Loucy (cell line): ENCODE measurements around the gene PARVB.

Experiments used
- H2AFZ ChIP-seq: fragments of 200-600 bp; sonication (generic); 2 replicates; pipeline ENCODE4 v1.6.0; 2016; ENCODE audit warnings: antibody characterized with exemption, mild to moderate bottlenecking, low read length, moderate library complexity
- H3F3A ChIP-seq: fragments of 200-600 bp; 2 replicates; pipeline ENCODE4 v1.6.0; 2016; ENCODE audit warnings: antibody characterized with exemption, low read depth, mild to moderate bottlenecking
- H3K27me3 ChIP-seq: fragments of 200-600 bp; sonication (generic); 2 replicates; pipeline ENCODE4 v1.6.1; 2014; ENCODE audit warnings: low read length, mild to moderate bottlenecking; ENCODE audit not compliant: insufficient read depth, poor library complexity, severe bottlenecking
- H3K36me3 ChIP-seq: fragments of 200-600 bp; sonication (generic); 2 replicates; pipeline ENCODE4 v1.6.1; 2016; ENCODE audit warnings: low read length; ENCODE audit not compliant: insufficient read depth
- H3K4me1 ChIP-seq: fragments of 200-600 bp; sonication (generic); 2 replicates; pipeline ENCODE4 v1.5.1; 2014; ENCODE audit warnings: low read length, mild to moderate bottlenecking; ENCODE audit not compliant: insufficient read depth, poor library complexity, severe bottlenecking
- H3K4me2 ChIP-seq: fragments of 200-600 bp; sonication (generic); 2 replicates; pipeline ENCODE4 v1.6.0; 2014; ENCODE audit warnings: antibody characterized with exemption, low read length, low read depth, mild to moderate bottlenecking; ENCODE audit not compliant: poor library complexity, severe bottlenecking
- H3K4me3 ChIP-seq: fragments of 200-600 bp; sonication (generic); 2 replicates; pipeline ENCODE4 v1.5.1; 2014; ENCODE audit warnings: low read length, mild to moderate bottlenecking, mixed read lengths; ENCODE audit not compliant: poor library complexity, severe bottlenecking
- H3K79me2 ChIP-seq: fragments of 200-600 bp; sonication (generic); 2 replicates; pipeline ENCODE4 v1.6.1; 2014; ENCODE audit warnings: low read length; ENCODE audit not compliant: insufficient read depth
- H3K9ac ChIP-seq: fragments of 200-600 bp; sonication (generic); 2 replicates; pipeline ENCODE4 v1.6.0; 2014; ENCODE audit warnings: mild to moderate bottlenecking, low read depth, low read length, moderate library complexity; ENCODE audit not compliant: poor library complexity, severe bottlenecking
- H3K9me2 ChIP-seq: fragments of 200-600 bp; sonication (generic); replicated peaks from 2 replicates; pipeline ENCODE4 v1.6.1; 2016; ENCODE audit warnings: low read depth, low read length, mixed read lengths
- H3K9me3 ChIP-seq: fragments of 200-600 bp; sonication (generic); 2 replicates; pipeline ENCODE4 v1.6.1; 2014; ENCODE audit warnings: mild to moderate bottlenecking, antibody characterized with exemption, low read length, low read depth; ENCODE audit not compliant: insufficient read depth
- H4K20me1 ChIP-seq: fragments of 200-600 bp; sonication (generic); 2 replicates; pipeline ENCODE4 v1.6.0; 2014; ENCODE audit warnings: antibody characterized with exemption, low read length, mild to moderate bottlenecking; ENCODE audit not compliant: insufficient read depth, poor library complexity, severe bottlenecking
- EZH2phosphoT487 ChIP-seq: fragments of 200-600 bp; IDR thresholded peaks from 2 replicates; pipeline ENCODE4 v1.6.1; 2018; ENCODE audit warnings: antibody characterized with exemption, mild to moderate bottlenecking, moderate library complexity, borderline replicate concordance
- TF ChIP-seq, protein P1 (sequence below): fragments of 200-600 bp; sonication (generic); conservative IDR thresholded peaks from 2 replicates; pipeline ENCODE4 v1.5.1; 2014; ENCODE audit warnings: mild to moderate bottlenecking, antibody characterized with exemption, low read length

The PARVB gene

DNA sequence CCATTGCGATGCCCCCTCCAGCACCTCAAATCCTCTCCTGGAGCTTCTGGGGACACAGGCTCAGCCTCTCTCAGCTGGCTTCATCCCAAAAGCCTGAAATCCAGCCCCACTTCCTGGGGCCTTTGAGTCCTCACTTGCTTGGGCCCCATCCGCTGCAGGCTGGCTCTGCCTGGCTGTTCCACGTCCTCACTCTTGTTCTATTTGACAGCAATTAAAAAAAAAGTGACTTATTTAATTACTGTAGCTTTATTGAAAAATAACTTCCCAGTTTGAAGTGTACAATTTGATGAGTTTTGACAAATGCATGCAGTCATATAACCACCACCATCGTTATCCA, 183.8 kb downstream of the PARVB start:
- Histone ChIP-seq H3K27me3 (no peaks in the 10 kb centered on the region), H3K4me2 (no peak overlapping the region)

DNA sequence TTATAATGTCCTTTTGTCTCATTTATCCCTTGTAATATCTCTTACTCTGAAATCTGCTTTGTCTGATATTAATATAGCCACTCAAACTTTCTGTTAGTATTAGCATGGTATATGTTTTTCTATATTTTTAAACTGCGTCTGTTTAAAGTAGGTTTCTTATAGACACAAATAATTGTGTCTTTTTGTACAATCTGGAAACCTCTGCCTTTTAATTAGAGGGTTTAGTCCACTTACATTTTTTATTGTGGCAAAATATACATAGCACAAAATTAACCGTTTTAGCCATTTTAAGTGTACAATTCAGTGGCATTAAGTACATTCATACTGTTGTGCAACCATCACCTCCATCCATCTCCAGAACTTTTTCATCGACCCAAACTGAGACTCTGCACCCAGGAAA, 185.2 kb downstream of the PARVB start:
- H3K27me3 ChIP-seq = no peaks in the 10 kb centered on the region
- no peak overlapping the region for H3K4me2 ChIP-seq
- H2AFZ ChIP-seq = no peak overlapping the region
- no peak overlapping the region for H3K9ac ChIP-seq
- TF ChIP-seq, protein P1, sequence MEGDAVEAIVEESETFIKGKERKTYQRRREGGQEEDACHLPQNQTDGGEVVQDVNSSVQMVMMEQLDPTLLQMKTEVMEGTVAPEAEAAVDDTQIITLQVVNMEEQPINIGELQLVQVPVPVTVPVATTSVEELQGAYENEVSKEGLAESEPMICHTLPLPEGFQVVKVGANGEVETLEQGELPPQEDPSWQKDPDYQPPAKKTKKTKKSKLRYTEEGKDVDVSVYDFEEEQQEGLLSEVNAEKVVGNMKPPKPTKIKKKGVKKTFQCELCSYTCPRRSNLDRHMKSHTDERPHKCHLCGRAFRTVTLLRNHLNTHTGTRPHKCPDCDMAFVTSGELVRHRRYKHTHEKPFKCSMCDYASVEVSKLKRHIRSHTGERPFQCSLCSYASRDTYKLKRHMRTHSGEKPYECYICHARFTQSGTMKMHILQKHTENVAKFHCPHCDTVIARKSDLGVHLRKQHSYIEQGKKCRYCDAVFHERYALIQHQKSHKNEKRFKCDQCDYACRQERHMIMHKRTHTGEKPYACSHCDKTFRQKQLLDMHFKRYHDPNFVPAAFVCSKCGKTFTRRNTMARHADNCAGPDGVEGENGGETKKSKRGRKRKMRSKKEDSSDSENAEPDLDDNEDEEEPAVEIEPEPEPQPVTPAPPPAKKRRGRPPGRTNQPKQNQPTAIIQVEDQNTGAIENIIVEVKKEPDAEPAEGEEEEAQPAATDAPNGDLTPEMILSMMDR = no peak
- TF ChIP-seq EZH2phosphoT487 = no peak
- H4K20me1 ChIP-seq = no peaks in the 10 kb centered on the region
- no peaks in the 10 kb centered on the region for H3K9me2 ChIP-seq
- peaks cover 3% of the 10 kb centered on the region for H3K4me1 ChIP-seq
- H3K9me3 ChIP-seq = peaks cover 10% of the 10 kb centered on the region; the same call in 1 of the 2 replicates
- no peaks in the 10 kb centered on the region for H3K79me2 ChIP-seq
- H3K4me3 ChIP-seq = no peak overlapping the region
- no peaks in the 10 kb centered on the region; the same call in 1 of the 2 replicates for H3F3A ChIP-seq
- peaks cover 3% of the 10 kb centered on the region; the same call in 1 of the 2 replicates for H3K36me3 ChIP-seq

More for the DNA sequence above, 183.8 kb downstream of the PARVB start:
- Histone ChIP-seq H4K20me1 (no peaks in the 10 kb centered on the region), H3K4me1 (peaks cover 3% of the 10 kb centered on the region), H3K9me2 (no peaks in the 10 kb centered on the region), H3K36me3 (peaks cover 3% of the 10 kb centered on the region; the same call in 1 of the 2 replicates), H3K4me3 (no peak overlapping the region), H3F3A (no peaks in the 10 kb centered on the region; the same call in 1 of the 2 replicates), H3K9me3 (peaks cover 10% of the 10 kb centered on the region; the same call in 1 of the 2 replicates), H2AFZ (no peak overlapping the region), H3K79me2 (no peaks in the 10 kb centered on the region), H3K9ac (no peak overlapping the region)
- no peak for TF ChIP-seq EZH2phosphoT487
- TF ChIP-seq, protein P1 = no peak

DNA sequence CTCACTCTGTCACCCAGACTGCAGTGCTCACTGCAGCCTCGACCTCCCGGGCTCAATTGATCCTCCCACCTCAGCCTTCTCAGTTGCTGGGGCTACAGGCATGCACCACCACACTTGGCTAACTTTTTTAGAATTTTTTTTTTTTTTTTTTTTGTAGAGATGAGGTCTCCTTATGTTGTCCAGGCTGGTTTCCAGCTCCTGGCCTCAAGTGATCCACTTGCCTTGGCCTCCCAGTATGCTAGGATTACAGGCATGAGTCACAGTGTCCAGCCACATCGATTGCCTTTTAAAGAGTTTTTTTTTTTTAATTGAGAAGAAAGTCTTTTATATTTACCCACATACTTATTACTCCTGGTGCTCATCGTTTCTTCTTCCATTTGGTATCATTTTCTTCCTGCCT, 186.6 kb downstream of the PARVB start:
- Histone ChIP-seq H3K79me2 (no peaks in the 10 kb centered on the region), H3K9me2 (no peaks in the 10 kb centered on the region), H3K9ac (no peak overlapping the region), H3K36me3 (peaks cover 3% of the 10 kb centered on the region; the same call in 1 of the 2 replicates), H3K4me2 (no peak overlapping the region), H3K9me3 (peaks cover 14% of the 10 kb centered on the region; the same call in 1 of the 2 replicates), H4K20me1 (no peaks in the 10 kb centered on the region), H2AFZ (no peak overlapping the region), H3K4me1 (peaks cover 3% of the 10 kb centered on the region), H3F3A (no peaks in the 10 kb centered on the region; the same call in 1 of the 2 replicates), H3K27me3 (no peaks in the 10 kb centered on the region), H3K4me3 (no peak overlapping the region)
- TF ChIP-seq, protein P1 = no peak
